Neural crest cell (in vitro differentiated cells): ENCODE data around the gene SCAF8. TPM values are rescaled to one million over a fixed set of nuclear protein-coding genes. Genes with fewer than 3 reads are reported as not detected.

Source experiments
- DNase-seq: peaks from one replicate; pipeline ENCODE4 v3.0.0; 2021; ENCODE audit warnings: low read depth, mixed read lengths, low spot score
- H3K27ac Mint-ChIP-seq: one replicate; pipeline ENCODE4 v1.8.0; 2021; ENCODE audit warnings: mild to moderate bottlenecking, mixed read lengths; ENCODE audit not compliant: unreplicated experiment
- H3K27me3 Mint-ChIP-seq: 2 replicates; pipeline ENCODE4 v1.8.0; 2021; ENCODE audit warnings: low read depth, mild to moderate bottlenecking, mixed read lengths
- H3K36me3 Mint-ChIP-seq: 2 replicates; pipeline ENCODE4 v1.8.0; 2021; ENCODE audit warnings: low read depth, mild to moderate bottlenecking, mixed read lengths
- H3K4me1 Mint-ChIP-seq: 2 replicates; pipeline ENCODE4 v1.8.0; 2021; ENCODE audit warnings: mixed read lengths
- H3K4me3 Mint-ChIP-seq: one replicate; pipeline ENCODE4 v1.8.0; 2021; ENCODE audit warnings: mild to moderate bottlenecking, mixed read lengths
- H3K9me3 Mint-ChIP-seq: 2 replicates; pipeline ENCODE4 v1.8.0; 2021; ENCODE audit warnings: mixed read lengths
- CTCF ChIP-seq: fragments of 200-600 bp; sonication (generic); conservative IDR thresholded peaks from 2 replicates; pipeline ENCODE4 v1.5.0; 2021; ENCODE audit warnings: antibody characterized with exemption, mild to moderate bottlenecking
- long read RNA-seq: library from polyadenylated mRNA; unstranded; transcript quantifications from one replicate; pipeline ENCODE4 v2.0.0, GENCODE V29; 2020
- total RNA-seq: library from RNA; stranded (reverse); gene quantifications from 2 replicates; pipeline ENCODE4 v1.2.1, GENCODE V29; 2021

The SCAF8 gene
- total RNA-seq: 63.6 and 64.8 TPM in 2 replicates
- long read RNA-seq, full-length matches to known transcripts: 1 of 14 reads
- long read RNA-seq, partial matches to known transcripts: 11 of 14 reads
- long read RNA-seq, other reads (novel, unspliced or antisense): 2 of 14 reads

DNA sequence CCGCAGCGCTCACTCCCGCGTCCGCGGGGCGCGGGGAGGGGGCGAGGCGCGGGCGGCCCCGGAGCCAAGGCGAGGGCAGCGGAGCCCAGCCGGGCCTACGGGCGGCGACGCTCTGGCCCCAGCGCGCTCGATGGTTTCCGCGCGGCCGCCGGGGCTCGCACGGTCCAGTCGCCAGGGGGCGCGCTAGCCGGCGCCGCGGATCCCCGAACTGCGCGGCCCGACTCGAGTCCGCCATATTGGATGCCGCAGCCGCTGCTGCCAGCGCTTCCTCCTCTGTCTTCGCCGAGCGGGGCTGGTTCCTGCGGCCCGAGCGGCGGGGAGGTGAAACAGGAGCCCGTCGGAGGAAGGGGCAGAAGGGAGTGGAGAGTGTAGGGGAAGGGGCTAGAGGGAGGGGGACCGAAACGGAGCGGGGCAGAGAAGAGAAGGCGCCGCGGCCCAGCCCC is at the start of gene SCAF8:
Gene SCAF8 (plus strand): TSS at position 234 of the 443 bp plus-strand sequence. CDS start 485 bp downstream, outside the sequence.
- Mint-ChIP-seq H3K4me3 (peak within 1 kb of the TSS; percentile 97), H3K36me3 (peaks cover 7% of the 10 kb centered on the region), H3K27ac (peak within 1 kb of the TSS; percentile 99), H3K27me3 (no peaks in the 10 kb centered on the region), H3K9me3 (no peaks in the 10 kb centered on the region), H3K4me1 (peaks cover 49% of the 10 kb centered on the region)
- TF ChIP-seq CTCF: peak; percentile 87
- DNase-seq: peak; percentile 84

DNA sequence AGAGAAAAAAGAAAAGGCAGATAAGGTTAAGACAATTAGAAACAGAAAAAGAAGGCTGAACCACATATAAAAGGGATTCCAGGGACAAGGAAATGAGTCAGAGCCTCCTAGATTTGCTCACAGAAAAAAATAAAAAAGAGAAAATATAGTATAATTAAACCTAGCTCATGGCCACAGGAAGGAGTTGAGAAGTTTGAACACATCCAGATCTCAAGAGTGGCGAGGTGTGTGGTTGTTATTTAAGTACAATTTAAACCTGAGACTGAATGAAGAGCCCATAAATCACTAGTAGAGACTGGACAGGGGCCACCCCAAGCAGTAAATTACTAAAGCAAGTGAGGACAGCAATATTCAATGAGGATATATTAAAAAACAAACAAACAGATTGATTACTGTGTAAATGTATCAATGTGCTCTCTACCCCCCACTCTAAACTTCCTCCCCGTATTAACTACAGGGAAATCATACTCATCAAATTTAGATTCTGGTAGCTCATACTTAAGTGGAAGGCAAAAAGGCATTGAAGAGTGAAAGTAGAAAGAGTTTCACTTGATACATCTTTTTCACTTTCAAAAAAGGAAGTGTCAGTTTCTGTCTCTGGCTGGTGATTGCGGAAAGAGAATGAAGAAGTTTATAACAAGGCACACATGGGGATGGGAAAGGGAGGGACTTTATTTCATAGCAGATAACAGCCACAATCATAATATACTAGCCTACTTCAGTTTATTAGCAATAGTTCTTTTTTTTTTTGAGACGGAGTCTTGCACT is 49.3 kb upstream of the SCAF8 start:
- Mint-ChIP-seq H3K4me3 (no peak overlapping the region), H3K27ac (no peak overlapping the region), H3K36me3 (no peaks in the 10 kb centered on the region), H3K9me3 (no peaks in the 10 kb centered on the region), H3K4me1 (no peaks in the 10 kb centered on the region), H3K27me3 (no peaks in the 10 kb centered on the region)
- TF ChIP-seq CTCF: no peak
- no peak for DNase-seq

GRCh38 chr6:154686162-154686561 is 47.1 kb upstream of the SCAF8 start:
- DNase-seq: no peak
- no peaks in the 10 kb centered on the region for H3K4me1 Mint-ChIP-seq
- TF ChIP-seq CTCF: no peak
- no peak overlapping the region for H3K27ac Mint-ChIP-seq
- H3K4me3 Mint-ChIP-seq: no peak overlapping the region
- no peaks in the 10 kb centered on the region for H3K36me3 Mint-ChIP-seq
- no peaks in the 10 kb centered on the region for H3K27me3 Mint-ChIP-seq
- no peaks in the 10 kb centered on the region for H3K9me3 Mint-ChIP-seq

- DNase-seq: no peak
- H3K27me3 Mint-ChIP-seq: no peaks in the 10 kb centered on the region
- no peak for TF ChIP-seq CTCF
- H3K9me3 Mint-ChIP-seq: no peaks in the 10 kb centered on the region
- no peak overlapping the region for H3K4me3 Mint-ChIP-seq
- H3K4me1 Mint-ChIP-seq: no peaks in the 10 kb centered on the region
- no peaks in the 10 kb centered on the region for H3K36me3 Mint-ChIP-seq
- no peak overlapping the region for H3K27ac Mint-ChIP-seq
These were observed 43.5 kb upstream of the SCAF8 start for GRCh38 chr6:154689493-154690255.

DNA sequence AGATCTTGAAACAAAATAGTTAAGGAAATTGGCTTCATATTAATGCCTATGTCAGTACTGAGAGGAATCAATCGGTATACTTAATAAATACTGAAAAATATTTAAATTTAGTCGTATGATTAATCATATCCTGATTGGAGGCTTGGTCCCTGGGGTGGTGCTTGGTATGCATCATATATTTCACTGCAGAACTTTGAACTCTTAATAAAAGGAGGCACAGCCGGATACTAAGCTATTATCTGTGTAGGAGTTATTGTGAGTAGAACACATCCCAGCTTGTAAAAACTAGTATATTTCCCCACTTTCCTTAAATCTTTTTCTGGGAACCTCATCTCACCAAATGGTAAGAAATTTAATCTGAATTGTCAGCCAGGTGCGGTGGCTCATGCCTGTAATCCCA is 42.4 kb upstream of the SCAF8 start:
- H3K4me1 Mint-ChIP-seq: no peaks in the 10 kb centered on the region
- no peak for TF ChIP-seq CTCF
- no peak overlapping the region for H3K27ac Mint-ChIP-seq
- H3K27me3 Mint-ChIP-seq: no peaks in the 10 kb centered on the region
- H3K9me3 Mint-ChIP-seq: no peaks in the 10 kb centered on the region
- H3K4me3 Mint-ChIP-seq: no peak overlapping the region
- no peaks in the 10 kb centered on the region for H3K36me3 Mint-ChIP-seq
- no peak for DNase-seq
